ENCODE measurements around the gene MTHFD1L.
"Not testable (repeated sequence)": the region's sequence is repeated elsewhere in the genome, so short reads cannot be mapped to it uniquely, and the experiment has no call there.

MTHFD1L gene

DNA sequence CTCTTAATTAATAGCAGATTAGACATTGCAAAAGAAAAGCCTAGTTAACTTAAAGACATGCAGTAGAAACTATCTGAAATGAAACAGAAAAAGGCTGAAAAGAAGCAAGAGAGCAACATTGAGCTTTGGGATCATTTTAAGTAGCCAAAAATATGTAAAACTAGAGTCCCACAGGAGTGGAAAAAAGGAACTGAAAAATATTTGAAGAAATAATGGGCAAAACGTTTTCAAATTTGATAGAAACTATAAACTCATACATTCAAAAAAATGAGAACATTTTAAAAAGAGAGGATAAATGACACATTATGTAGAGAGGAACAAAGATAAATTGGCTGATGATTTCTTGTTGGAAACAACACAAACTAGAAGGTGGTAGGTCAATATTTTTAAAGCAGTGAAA, 208.2 kb downstream of the MTHFD1L start:
- no peak for DNase-seq

DNA sequence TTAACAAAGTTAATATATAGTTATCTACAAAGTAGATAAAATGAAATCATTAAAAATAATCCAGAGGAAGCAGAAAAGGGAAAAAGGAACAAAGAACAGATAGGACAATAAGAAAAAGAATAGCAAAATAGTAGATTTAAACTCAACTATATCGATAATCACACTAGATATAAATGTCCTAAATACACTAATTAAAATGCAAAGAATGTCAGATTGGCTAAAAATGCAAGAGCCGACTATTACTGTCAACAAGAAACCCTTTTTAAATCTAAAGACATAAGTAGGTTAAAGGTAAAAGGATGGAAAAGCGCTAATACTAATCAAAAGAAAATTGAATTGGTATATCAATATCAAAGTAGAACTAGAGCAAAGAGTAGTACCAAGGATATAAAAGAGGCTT, 209.5 kb downstream of the MTHFD1L start:
- DNase-seq, result no peak

DNA sequence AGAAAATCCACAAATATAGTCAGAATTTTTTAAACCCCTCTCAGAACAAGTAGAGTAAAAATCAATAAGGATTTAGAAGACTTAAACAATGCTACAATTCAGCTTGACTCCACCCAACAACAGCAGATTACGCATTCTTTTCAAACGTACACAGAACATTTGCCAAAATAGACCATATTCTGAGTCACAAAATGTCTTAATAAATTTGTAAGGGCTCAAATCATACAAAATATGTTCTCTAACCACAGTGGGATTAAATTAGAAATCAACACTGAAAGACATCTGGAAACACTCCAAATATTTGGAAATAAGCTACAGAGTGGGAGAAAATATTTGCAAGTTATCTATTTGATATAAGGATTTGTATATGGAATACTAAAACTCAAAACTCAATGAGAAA, 210.0 kb downstream of the MTHFD1L start:
- no peak for DNase-seq

DNA sequence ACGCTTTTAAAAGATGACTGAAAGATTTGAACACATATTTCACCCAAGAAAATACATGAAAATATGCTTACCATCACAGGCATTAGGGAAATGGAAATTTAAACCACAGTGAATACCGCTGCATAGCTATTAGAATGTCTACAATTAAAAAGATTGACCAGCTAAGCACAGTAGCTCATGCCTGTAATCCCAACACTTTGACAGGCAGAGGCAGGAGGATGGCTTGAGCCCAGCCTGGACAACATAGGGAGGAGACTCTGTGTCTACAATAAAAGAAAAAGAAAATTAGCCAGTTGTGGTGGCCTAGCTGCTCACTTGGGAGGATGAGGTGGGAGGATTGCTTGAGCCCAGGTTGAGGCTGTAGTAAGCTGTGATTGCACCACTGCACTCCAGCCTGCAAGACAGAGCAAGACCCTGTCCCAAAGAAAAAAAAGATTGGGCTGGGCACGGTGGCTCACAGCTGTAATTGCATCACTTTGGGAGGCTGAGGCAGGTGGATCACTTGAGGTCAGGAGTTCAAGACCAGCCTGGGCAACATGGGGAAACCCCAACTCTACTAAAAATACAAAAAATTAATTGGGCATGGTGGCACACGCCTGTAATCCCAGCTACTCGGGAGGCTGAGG, 210.5 kb downstream of the MTHFD1L start:
- DNase-seq, result no peak

DNA sequence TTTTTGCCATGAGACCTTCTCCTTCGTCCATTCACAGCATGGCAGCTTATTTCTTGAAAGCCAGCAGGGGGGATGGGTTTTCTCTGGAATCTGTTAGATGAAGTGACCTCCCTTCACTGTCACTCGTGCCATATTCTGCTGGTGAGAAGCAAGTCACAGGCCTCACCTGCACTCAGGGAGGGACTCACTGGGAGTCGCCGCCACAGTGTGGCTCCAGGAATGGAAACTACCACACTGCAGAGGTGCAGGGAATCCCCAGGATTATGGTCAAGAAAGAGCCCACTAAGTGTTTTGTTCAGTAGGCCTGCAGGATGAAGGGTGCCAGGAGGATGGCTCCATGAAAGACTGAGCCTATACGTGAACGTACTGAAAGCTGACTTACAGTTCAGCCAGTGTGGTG, 213.2 kb downstream of the MTHFD1L start:
- no peak for DNase-seq

DNA sequence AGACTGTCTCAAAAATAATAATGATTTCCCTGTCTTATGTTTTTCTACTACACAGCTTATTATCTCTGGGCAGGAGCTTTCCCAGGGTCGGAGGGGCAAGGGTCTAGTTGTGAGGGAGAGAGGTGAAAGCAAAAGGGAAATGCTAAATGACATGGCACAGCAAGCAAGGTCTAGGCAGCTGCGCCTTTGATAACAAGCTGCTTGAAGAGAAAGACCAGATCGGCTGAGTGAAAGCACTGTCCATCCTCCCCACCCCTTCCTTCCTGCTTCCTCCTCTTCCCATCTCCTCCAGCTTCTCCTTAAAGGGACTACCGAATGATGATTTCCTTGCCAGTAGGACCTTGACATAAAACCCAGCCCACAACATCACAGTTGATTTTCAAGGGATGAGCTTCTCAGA, 216.2 kb downstream of the MTHFD1L start:
- DNase-seq, result no peak

DNA sequence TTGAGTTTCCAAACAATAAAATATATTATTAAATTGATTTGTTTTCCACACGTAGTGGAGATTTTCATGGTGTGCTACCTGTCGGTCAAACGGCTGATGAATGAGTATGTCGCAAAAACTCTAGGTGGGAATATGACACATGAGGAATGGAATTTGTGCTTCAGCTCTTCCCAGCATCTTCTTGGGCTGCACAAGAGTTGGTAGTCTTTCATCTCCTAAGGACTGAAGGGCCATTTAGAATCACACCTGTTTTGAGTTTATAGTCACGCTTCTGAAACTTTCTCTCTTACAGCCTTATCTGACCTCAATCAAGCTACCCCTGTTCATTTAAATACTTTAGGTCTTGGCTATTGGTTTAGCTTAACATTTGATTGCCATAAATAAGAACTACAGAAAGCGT, 216.6 kb downstream of the MTHFD1L start:
- no peak for DNase-seq

DNA sequence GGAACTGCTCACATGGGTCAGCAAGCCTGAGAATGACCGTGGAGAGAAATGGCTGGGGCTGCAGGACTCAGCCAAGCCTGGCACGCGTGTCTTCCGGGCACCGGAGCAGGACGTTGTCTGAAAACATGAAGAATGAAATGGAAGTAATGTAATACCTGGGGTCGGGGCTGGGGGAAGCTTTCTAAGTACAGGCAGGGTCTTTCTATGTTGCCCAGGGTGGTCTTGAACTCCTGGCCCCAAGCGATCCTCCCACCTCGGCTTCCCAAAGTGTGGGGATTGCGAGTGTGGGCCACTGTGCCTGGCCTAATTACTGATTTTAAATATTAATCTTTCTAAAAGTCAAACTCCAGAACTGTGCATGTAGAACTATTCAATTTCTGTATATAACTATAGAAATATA, 218.8 kb downstream of the MTHFD1L start:
- no peak for DNase-seq

DNA sequence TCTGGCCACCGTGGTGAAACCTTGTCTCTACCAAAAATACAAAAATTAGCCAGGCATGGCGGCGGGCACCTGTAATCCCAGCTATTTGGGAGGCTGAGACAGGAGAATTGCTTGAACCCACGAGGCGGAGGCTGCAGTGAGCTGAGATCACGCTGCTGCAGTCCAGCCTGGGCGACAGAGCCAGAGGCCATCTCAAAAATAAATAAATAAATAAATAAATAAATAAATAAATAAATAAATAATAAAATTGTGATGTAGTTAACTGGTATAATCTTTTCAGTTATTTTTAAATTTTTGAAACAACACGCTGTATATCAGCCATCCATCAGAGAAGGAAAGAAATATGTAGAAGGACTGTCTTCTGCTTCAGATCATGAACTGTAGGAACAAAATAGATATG, 221.6 kb downstream of the MTHFD1L start:
- not testable (repeated sequence) for DNase-seq

DNA sequence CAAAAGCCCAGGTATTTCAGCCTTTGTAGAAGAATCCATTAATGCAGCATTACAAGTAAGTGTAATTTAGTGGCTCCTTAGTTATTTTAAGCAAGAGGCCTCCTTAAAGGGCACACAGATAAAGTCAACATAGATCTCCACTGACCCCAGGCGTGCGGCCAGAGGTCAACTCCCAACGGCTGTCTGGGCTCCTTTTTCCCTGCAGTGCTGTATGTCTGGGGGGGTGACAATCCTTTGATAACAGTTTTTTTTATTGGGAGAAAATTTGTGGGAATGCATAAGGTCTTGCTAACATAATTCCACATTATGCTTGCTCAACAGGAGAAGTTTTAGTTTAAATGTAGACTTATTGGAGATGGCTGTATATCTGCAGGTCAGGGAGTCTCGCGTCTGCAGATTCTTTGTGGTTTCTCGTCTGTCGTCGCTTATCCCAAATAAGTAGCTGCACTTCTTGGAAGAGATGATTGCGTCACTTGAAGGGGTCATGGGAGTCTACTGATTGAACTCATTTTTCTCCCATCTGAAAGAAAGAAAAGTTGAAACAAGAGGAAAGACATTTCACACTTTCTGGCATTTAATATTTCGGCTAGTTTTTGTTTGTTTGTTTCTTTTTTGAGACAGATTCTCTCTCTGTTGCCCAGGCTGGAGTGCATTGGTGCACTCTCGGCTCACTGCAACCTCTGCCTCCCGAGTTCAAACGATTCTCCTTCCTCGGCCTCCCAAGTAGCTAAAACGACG, 222.5 kb downstream of the MTHFD1L start:
- DNase-seq, result no peak

DNA sequence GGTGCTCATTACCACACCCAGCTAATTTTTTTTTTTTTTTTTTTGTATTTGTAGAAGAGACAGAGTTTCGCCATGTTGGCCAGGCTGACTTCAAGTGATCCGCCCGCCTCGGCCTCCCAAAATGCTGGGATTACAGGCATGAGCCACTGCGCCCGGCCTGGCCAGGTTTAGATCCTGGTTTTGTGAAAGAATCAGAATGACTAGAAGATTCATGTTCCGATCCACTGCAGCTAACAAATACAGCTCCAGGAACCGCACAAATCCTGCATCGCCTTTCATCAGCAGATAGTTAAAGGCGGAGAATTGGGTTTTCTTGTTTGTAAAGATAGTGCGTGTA, 223.1 kb downstream of the MTHFD1L start:
- no peak for DNase-seq

DNA sequence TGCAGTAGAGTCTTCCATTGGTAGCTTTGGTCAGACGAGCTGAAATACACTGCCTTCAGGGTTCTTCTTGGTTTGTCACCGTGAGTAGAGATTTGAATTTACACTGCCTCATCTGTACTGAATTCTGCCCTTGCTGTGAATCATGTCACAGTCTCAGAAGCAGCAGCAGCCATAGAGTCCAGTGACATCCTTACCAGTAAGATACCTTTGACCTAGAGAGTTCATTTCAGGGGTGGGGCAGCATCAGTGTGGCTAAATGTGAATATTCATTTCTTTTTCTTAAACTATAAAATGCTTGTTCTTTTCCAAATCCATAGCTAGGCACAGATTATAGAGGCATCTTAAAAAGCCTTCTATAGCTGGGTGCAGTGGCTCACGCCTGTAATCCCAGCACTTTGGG, 223.5 kb downstream of the MTHFD1L start:
- no peak for DNase-seq

DNA sequence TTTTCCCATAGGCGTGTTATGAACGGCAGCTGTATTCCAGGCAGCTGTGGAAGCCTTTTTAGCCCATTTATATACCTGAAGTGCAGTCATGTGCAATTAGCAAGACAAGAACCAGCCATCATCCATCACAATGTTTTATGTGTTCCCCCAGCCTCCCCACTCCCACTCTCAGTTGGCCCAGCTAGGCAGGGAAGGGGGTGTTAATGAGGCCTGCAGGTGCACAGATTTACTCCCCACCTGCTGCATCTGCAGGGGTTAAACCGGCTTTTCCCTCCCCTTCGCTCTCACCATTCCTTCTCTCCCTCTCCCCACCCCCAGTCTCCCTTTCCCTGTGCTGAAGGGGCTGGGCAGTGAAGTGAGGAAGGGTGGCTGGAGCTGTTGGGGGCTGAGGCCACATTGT, 224.5 kb downstream of the MTHFD1L start:
- DNase-seq, result no peak

DNA sequence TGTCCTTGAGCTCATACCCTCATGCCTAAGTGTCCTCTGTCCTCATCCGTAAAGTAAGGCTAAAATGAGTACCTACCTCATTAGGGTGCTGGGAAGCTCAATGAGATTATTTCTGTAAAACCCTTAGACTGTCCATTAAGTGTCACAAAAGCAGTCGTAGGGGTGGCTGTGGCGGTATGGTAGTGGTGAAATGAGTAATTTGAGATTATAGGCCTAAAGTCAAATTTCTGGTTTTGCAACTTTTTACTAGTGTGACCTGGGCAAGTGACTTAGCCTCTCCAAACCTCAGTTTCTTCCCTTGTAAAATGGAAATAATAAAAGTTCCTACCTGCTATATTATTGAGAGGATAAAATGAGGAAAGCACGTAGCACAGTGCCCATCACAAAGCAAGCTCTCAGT, 226.1 kb downstream of the MTHFD1L start:
- DNase-seq, result no peak

DNA sequence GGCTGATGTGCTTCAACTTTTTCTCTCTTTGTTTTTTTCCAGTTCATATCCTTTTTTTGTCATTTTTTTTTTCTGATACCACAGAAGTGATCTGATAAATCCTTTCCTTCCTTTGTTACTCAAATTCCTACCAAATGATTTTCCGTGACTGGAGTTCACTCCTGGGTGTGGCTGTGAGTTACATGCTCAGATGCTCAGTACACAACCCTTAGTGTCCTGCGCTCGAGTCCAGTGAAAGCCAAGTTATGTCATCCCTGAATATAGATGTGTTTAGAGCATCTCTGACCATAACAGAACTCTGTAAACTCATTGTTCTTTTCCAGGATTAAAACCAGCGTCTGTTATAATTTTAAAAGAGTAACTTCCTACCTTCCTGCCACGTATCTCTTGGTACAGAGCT, 227.1 kb downstream of the MTHFD1L start:
- DNase-seq, result no peak

DNA sequence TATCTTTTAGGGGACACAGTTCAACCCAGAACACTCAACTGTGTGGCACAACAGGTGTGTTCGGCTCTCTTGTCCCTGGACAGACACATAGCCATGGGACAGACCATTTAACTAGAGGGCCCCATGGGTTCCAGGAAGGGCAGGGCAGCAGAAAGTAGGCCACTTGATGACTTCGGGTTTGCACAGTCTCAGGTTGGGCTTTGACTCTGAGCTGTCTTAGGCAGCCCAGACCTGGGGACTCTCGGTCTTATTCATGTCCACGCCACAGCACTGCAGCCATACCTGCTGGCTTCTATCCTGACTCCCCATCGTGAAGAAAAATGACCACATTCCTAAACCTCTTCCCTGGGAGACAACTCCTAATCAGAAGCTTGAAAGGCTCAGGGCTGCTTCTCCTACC, 228.2 kb downstream of the MTHFD1L start:
- DNase-seq, result no peak

DNA sequence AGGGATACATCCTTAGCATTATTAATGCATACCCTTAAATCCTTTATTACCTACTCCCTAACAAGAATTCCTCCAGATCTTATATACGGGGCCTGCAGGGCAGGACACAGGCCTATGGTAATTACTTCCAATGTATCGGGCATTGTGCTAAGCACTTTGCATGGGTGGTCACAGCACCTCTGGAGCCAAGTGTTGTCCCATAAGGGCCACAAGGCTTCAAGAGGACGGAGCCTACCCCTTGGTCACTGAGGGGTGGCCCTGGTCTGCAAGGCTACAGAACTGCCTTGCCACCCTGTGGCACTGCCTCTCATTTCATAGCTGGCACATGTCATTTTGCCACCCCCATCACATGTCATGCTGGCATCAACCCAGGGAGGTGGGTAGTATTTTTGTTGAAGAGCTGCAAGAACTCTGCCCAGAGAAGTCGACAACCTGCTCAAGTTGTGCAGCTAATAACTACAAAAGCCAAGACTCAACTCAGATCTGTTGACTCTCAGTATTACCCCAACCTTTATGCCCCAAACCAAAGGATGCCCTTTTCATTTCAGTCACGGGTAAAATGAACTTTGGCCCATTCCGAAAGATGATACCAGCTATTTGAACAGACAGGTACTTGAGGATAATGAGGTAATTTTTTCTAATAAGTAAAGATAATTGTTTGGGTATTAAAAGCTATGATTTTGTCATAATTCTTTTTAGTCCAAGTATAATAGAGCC, 230.2 kb downstream of the MTHFD1L start:
- no peak for DNase-seq

DNA sequence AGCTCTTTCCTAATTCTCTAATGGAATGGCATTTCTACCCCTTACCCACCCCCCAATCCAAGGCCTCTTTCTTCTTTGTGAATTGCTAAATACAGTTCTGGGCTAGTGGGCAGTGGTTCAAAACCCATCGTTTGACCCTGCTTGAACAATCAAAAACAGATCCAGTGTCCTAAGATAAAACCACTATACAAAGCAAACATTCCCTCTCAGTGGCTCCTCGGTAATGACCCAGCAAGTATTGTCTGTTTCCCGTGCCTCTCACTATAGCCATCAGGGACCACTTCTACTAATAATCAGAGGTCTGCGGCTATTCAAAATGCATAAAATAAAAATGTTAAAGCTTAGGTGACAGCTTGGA, 230.7 kb downstream of the MTHFD1L start:
- no peak for DNase-seq

DNA sequence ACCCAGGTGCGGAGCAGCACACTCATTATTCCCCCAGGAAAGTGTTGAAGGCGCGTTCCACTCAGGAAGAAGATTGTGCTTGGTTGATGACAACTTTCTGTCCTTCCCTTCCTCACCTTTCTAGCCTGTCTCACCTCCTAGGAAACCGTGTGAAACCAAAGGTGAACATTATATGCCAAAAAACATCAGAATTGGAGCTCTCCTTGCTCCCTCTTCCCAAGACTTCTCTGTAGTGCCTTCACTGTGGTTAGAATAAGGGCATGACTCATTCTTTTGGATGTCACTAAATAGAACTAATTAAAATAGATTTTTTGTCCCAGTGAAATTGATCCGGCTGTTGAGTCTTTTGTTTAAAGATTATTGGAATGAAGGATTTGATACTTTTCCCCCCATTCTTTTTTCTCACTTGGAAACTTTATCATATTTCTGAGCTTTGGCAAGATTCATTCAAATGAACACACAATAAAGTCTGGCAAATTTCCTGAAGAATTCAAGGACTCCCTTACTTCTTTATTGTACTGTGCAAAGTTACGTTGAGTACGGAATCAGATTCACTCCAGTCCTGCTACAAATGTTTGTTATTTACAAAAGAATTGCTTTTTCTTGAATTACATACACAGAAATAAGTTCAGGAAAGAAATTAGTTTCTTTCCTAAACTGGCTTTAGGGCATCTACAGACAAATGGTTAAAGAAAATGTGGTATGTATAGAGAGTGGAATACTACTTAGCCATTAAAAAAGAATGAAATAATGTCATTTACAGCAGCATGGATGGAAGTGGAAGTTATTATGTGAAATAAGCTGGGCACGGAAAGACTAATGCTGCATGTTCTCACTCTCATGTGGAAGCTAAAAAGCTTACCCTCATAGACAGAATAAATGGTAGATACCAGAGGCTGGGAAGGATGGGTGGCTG, 231.4 kb downstream of the MTHFD1L start:
- no peak for DNase-seq

DNA sequence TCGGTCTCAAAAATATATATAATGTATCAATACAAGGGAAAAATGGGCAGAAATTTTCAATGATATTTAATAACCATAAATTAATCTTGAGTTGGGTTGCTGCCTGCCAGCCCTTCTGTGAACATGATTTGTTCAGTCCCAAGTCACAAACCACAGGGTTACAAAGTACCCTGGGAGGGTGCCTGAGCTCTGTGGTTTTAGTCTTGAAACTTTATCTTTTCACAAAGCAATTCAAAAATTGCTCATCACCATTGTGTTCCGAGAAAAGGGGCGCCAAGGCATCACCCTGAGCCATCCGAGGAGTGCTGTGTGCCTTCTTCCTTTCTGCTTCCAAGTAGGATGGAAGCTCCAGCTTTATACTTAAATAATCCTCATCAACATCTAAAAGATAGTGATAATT, 232.7 kb downstream of the MTHFD1L start:
- DNase-seq, result no peak

DNA sequence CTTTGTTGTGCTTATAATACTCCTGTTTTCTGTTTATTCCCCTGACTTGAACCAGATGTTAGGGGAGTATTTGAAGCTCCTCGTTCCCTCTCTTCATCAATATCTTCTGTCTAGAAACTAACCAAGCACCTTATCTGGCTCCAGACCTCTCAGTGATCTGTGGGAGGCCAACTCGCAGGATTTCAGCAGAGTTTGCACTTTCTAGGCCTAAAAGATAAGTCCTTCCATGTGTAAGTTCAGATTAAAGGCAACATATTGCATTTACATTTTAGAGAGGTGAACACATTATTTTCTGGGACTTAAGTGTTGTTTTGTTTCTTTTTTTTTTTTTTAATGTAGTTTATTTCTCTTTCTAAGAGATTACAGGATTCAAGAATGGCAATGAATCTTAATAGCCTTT, 234.8 kb downstream of the MTHFD1L start:
- no peak for DNase-seq

DNA sequence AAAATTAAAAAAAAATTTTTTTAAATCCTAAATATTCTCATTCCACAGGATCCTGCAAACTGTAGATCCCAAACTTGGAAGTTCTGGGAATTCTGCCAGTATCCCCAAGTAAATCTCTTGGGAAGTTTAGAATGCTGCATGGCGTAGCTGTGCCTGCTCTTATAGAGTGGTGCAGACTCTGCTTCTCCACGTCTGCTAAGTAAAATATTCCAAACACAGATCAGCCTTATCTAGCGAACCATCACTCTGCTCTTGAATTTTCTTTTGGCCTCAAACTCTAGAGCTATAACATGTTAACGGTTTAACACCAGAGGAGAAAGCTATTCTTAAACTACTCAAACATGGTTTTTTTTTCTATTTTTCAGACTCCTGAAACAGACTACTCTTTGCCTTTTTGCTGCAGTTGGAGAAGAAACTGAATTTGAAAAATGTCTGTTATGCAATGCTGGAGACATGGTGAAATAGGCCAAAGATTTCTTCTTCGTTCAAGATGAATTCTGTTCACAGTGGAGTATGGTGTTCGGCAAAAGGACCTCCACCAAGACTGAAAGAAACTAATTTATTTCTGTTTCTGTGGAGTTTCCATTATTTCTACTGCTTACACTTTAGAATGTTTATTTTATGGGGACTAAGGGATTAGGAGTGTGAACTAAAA, 235.8 kb downstream of the MTHFD1L start:
- no peak for DNase-seq

All from activated CD4-positive, alpha-beta T cell treated with anti-CD3 and anti-CD28 coated beads, Interleukin-2, amount 50 U/mL, for 1 hour (primary cell).